Measurements from ENCODE around the gene PRKG1. TPM values are rescaled to one million over a fixed set of nuclear protein-coding genes. Genes with fewer than 3 reads are reported as not detected.

The PRKG1 gene
- total and polyA plus RNA-seq, 2 experiments from 2014 or later = 18.2 to 21.1 TPM

DNA sequence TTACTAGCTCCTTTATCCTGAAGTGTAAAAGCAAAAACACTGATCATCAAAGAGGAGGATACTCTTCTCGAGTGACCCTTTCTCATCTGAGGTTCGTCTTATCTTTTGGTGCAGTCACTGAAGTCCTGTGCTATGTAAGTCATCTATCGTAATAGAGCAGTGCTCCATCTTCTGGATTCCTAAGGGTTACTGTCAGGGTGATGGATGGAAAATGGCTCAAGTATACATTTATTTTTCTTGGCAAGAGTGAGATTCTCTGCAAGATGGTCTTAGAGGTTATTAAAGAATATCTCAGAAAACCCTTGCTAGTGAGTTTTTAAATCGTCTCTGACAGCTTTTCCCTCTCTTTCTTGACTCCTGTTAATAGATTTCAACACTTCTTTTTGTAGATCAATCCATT is 12.4 kb downstream of the PRKG1 start (continued):
- TF ChIP-seq, protein P1, sequence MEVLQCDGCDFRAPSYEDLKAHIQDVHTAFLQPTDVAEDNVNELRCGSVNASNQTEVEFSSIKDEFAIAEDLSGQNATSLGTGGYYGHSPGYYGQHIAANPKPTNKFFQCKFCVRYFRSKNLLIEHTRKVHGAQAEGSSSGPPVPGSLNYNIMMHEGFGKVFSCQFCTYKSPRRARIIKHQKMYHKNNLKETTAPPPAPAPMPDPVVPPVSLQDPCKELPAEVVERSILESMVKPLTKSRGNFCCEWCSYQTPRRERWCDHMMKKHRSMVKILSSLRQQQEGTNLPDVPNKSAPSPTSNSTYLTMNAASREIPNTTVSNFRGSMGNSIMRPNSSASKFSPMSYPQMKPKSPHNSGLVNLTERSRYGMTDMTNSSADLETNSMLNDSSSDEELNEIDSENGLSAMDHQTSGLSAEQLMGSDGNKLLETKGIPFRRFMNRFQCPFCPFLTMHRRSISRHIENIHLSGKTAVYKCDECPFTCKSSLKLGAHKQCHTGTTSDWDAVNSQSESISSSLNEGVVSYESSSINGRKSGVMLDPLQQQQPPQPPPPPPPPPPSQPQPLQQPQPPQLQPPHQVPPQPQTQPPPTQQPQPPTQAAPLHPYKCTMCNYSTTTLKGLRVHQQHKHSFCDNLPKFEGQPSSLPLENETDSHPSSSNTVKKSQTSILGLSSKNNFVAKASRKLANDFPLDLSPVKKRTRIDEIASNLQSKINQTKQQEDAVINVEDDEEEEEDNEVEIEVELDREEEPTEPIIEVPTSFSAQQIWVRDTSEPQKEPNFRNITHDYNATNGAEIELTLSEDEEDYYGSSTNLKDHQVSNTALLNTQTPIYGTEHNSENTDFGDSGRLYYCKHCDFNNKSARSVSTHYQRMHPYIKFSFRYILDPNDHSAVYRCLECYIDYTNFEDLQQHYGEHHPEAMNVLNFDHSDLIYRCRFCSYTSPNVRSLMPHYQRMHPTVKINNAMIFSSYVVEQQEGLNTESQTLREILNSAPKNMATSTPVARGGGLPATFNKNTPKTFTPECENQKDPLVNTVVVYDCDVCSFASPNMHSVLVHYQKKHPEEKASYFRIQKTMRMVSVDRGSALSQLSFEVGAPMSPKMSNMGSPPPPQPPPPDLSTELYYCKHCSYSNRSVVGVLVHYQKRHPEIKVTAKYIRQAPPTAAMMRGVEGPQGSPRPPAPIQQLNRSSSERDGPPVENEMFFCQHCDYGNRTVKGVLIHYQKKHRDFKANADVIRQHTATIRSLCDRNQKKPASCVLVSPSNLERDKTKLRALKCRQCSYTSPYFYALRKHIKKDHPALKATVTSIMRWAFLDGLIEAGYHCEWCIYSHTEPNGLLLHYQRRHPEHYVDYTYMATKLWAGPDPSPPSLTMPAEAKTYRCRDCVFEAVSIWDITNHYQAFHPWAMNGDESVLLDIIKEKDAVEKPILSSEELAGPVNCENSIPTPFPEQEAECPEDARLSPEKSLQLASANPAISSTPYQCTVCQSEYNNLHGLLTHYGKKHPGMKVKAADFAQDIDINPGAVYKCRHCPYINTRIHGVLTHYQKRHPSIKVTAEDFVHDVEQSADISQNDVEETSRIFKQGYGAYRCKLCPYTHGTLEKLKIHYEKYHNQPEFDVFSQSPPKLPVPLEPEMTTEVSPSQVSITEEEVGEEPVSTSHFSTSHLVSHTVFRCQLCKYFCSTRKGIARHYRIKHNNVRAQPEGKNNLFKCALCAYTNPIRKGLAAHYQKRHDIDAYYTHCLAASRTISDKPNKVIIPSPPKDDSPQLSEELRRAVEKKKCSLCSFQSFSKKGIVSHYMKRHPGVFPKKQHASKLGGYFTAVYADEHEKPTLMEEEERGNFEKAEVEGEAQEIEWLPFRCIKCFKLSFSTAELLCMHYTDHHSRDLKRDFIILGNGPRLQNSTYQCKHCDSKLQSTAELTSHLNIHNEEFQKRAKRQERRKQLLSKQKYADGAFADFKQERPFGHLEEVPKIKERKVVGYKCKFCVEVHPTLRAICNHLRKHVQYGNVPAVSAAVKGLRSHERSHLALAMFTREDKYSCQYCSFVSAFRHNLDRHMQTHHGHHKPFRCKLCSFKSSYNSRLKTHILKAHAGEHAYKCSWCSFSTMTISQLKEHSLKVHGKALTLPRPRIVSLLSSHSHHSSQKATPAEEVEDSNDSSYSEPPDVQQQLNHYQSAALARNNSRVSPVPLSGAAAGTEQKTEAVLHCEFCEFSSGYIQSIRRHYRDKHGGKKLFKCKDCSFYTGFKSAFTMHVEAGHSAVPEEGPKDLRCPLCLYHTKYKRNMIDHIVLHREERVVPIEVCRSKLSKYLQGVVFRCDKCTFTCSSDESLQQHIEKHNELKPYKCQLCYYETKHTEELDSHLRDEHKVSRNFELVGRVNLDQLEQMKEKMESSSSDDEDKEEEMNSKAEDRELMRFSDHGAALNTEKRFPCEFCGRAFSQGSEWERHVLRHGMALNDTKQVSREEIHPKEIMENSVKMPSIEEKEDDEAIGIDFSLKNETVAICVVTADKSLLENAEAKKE (CRISPR knock-in tag; IDR thresholded peaks at IDR 0.05) = no peak
- TF ChIP-seq, protein P2, sequence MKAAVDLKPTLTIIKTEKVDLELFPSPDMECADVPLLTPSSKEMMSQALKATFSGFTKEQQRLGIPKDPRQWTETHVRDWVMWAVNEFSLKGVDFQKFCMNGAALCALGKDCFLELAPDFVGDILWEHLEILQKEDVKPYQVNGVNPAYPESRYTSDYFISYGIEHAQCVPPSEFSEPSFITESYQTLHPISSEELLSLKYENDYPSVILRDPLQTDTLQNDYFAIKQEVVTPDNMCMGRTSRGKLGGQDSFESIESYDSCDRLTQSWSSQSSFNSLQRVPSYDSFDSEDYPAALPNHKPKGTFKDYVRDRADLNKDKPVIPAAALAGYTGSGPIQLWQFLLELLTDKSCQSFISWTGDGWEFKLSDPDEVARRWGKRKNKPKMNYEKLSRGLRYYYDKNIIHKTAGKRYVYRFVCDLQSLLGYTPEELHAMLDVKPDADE (IDR thresholded peaks at IDR 0.05) = no peak
- no peak for TF ChIP-seq EZH2 (IDR thresholded peaks at IDR 0.05; ENCODE audit: low read depth, unreplicated experiment)
- TF ChIP-seq STAT1 (IDR thresholded peaks at IDR 0.05; ENCODE audit: unreplicated experiment) = no peak

DNA sequence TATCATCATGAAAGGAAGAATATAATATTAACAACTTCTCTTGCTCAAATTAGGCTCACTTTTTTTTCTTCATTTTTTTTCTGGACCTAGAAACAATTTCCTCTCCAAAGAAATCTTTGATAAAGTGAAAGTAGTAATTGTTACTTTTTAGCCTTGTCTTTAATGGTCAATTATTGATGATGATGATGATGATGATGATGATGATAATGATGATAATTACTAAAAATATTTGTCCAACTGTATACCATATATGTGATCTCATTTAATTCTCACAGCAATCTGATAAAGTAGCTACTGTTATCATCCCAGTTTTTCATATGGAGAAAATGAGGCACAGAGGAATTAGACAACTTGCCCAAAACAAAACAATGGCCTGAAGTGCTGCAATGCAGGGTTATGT is 12.8 kb downstream of the PRKG1 start:
- no peak for DNase-seq (ENCODE audit: low spot score)

More for the DNA sequence above, 12.8 kb downstream of the PRKG1 start:
- Mint-ChIP-seq H3K36me3 (ENCODE audit: low read depth) (no peaks in the 10 kb centered on the region), H3K4me3 (no peak overlapping the region), H3K9me3 (no peaks in the 10 kb centered on the region), H3K27ac (no peak overlapping the region), H3K4me1 (peaks cover 22% of the 10 kb centered on the region), H3K27me3 (ENCODE audit: insufficient read depth, low read depth, poor library complexity) (peaks cover 2% of the 10 kb centered on the region)
- H3K27me3 ChIP-seq (ENCODE audit: insufficient read depth) = no peaks in the 10 kb centered on the region
- ATAC-seq = no peak
- H3K79me2 ChIP-seq (replicated peaks; ENCODE audit: insufficient read depth) = peaks cover 11% of the 10 kb centered on the region; the same call in 1 of the 2 replicates
- no peak overlapping the region for H3K4me3 ChIP-seq
- H3K9me2 ChIP-seq (ENCODE audit: insufficient read depth) = no peaks in the 10 kb centered on the region
- H3K4me2 ChIP-seq = no peak overlapping the region
- H3K4me1 ChIP-seq (ENCODE audit: insufficient read depth) = peaks cover 20% of the 10 kb centered on the region
- no peaks in the 10 kb centered on the region for H4K20me1 ChIP-seq (replicated peaks; ENCODE audit: insufficient read depth)
- no peaks in the 10 kb centered on the region for H3F3A ChIP-seq (replicated peaks; ENCODE audit: low read depth)
- H3K27ac ChIP-seq (ENCODE audit: low read depth) = no peak overlapping the region
- no peak for TF ChIP-seq ZNF331 (CRISPR knock-in tag; IDR thresholded peaks at IDR 0.05; ENCODE audit: low read depth)
- TF ChIP-seq, protein P3, sequence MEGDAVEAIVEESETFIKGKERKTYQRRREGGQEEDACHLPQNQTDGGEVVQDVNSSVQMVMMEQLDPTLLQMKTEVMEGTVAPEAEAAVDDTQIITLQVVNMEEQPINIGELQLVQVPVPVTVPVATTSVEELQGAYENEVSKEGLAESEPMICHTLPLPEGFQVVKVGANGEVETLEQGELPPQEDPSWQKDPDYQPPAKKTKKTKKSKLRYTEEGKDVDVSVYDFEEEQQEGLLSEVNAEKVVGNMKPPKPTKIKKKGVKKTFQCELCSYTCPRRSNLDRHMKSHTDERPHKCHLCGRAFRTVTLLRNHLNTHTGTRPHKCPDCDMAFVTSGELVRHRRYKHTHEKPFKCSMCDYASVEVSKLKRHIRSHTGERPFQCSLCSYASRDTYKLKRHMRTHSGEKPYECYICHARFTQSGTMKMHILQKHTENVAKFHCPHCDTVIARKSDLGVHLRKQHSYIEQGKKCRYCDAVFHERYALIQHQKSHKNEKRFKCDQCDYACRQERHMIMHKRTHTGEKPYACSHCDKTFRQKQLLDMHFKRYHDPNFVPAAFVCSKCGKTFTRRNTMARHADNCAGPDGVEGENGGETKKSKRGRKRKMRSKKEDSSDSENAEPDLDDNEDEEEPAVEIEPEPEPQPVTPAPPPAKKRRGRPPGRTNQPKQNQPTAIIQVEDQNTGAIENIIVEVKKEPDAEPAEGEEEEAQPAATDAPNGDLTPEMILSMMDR (conservative IDR thresholded peaks at IDR 0.05; ENCODE audit: low read depth in 2 of 2) = no peak
- TF ChIP-seq STAT1 (IDR thresholded peaks at IDR 0.05; ENCODE audit: unreplicated experiment) = no peak
- no peak for TF ChIP-seq EZH2 (IDR thresholded peaks at IDR 0.05; ENCODE audit: low read depth, unreplicated experiment)
- no peaks in the 10 kb centered on the region for H3K36me3 ChIP-seq (ENCODE audit: insufficient read depth)
- H2AFZ ChIP-seq = no peak overlapping the region

All from GM23338 (cell line).